Measurements from ENCODE around the gene SMARCE1.

The SMARCE1 gene

DNA sequence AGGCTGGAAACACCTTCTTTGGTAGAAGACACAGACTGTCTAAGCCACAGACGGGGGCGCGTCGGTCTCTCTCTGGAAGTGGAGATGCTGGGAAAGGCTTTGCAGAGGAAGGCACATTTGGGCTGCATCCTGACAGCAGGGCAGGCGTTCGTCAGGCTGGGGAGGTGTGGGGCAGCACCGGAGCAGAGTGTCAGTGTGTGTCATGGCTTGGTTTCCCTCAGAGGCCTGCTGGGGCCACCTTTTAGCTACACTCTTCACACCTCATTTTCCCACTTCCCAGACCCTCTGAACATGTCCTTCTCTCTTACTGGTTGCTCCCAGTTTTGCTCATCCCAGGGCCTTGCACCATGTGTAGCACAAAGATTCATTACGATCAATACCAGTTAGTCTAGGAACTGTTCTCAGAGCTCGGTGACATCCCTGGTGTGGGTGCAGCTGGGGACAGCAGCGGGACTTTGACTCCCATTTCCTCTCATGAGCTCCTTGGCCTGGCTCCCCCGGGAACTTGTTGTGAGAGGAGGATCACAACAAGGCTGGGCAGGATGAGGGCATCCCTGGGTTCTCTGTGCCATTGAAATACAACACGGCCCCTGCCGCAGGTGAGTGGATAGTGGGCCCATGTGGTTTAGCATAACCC lies 33.1 kb downstream of the SMARCE1 start:
- POLR2A ChIA-PET, result no interaction called here
- CTCF ChIA-PET, result interaction anchor here (0.8 to 1.5 kb wide), 6 partner anchors 10 to 232 kb away, joined by 3 to 15 read pairs (median 4); no protein-coding TSS in a partner anchor
- TF ChIP-seq ZNF384 (IDR thresholded peaks at IDR 0.05), result no peak
- TF ChIP-seq ELF4 (IDR thresholded peaks at IDR 0.05), result no peak
- DNase-seq (ENCODE audit: extremely low spot score), result no peak

DNA sequence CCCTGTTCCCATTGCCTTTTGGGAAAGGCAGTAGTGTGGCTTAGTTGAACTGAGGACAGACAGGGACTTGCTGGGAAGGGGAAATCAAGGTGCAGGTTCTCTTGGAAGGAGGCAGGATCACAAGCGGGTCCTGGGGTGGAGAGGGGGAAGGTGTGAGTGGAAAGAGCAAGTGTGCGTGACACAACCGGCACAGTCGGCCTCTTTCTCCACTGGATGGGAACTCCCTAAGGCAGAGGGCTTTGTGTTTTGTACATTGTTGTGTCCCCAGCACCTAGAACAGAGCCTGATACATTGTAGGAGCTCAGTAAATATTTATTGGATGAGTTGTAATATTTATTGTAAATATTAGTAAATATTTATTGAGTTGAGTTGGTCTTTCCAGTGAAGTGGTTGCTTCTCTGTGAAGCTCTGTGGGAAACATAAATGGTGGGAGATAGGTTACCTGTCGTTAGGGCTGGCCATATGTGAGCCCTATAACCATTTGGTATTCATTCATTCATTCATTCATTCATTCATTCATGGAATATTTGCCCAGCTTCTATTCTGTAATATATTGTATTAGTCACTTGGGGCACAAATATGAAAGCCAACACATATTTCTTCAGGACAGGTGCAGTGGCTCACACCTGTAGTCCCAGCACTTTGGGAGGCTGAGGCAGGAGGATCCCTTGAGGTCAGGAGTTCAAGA lies 34.0 kb downstream of the SMARCE1 start:
- POLR2A ChIA-PET, result no interaction called here
- TF ChIP-seq NFRKB (IDR thresholded peaks at IDR 0.05) (no peak), BHLHE40 (IDR thresholded peaks at IDR 0.05; ENCODE audit: borderline replicate concordance) (no peak), CTBP1 (IDR thresholded peaks at IDR 0.05; ENCODE audit: borderline replicate concordance) (no peak), SUZ12 (IDR thresholded peaks at IDR 0.05) (no peak), ELF4 (IDR thresholded peaks at IDR 0.05) (no peak), ZNF384 (IDR thresholded peaks at IDR 0.05) (no peak), HDGF (IDR thresholded peaks at IDR 0.05; ENCODE audit: borderline replicate concordance) (no peak), LEF1 (IDR thresholded peaks at IDR 0.05; ENCODE audit: borderline replicate concordance) (no peak), FOXK2 (IDR thresholded peaks at IDR 0.05) (no peak), L3MBTL2 (conservative IDR thresholded peaks at IDR 0.05) (no peak), ARNT (IDR thresholded peaks at IDR 0.05) (no peak), FOXA1 (IDR thresholded peaks at IDR 0.05) (no peak), SP1 (IDR thresholded peaks at IDR 0.05) (no peak), FOXM1 (IDR thresholded peaks at IDR 0.05; ENCODE audit: borderline replicate concordance) (no peak), TARDBP (IDR thresholded peaks at IDR 0.05) (no peak)
- TF ChIP-seq, protein P1, sequence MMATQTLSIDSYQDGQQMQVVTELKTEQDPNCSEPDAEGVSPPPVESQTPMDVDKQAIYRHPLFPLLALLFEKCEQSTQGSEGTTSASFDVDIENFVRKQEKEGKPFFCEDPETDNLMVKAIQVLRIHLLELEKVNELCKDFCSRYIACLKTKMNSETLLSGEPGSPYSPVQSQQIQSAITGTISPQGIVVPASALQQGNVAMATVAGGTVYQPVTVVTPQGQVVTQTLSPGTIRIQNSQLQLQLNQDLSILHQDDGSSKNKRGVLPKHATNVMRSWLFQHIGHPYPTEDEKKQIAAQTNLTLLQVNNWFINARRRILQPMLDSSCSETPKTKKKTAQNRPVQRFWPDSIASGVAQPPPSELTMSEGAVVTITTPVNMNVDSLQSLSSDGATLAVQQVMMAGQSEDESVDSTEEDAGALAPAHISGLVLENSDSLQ (IDR thresholded peaks at IDR 0.05), result no peak
- CTCF ChIA-PET, result interaction anchor here (0.6 kb wide), 1 partner anchor 936 kb away, joined by 3 read pairs; no protein-coding TSS in a partner anchor
- DNase-seq (ENCODE audit: extremely low spot score), result no peak

DNA sequence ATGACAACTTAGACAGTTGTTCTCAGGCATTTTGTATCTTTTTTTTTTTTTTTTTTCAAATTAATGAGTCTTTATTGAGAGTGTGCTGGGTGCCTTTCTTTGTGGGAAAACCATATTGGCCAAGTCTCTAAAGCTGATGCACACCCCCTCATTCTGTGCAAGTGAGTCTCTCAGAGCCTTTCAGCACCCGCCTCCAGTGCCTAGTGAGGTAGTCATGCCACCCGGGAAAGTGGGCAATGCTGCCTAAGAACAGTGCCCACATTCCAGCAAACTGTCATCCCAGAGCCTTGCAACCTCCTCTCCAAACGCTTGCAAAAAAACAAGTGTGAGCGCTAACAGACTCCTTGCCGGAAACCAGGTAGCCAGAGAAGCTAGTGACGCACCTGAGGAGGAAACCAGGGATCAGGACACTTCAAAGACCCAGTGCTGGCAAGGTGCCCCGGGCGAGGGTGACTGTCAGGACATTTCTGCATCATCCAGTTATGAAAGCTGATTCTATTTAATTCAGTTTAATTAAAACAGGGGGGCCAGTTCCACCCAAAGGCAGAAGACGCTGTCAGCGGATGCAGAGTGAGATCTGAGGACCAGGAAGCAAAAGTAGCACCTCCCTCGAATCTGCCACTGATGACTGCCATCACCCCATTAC lies 34.9 kb downstream of the SMARCE1 start:
- ChIA-PET CTCF (no interaction called here), POLR2A (no interaction called here)
- no peak for DNase-seq (ENCODE audit: extremely low spot score)
- TF ChIP-seq ZNF384 (IDR thresholded peaks at IDR 0.05) (0 out of 2 replicates have a peak, but pooled peaks have one; percentile 22), HDGF (IDR thresholded peaks at IDR 0.05; ENCODE audit: borderline replicate concordance) (no peak)

DNA sequence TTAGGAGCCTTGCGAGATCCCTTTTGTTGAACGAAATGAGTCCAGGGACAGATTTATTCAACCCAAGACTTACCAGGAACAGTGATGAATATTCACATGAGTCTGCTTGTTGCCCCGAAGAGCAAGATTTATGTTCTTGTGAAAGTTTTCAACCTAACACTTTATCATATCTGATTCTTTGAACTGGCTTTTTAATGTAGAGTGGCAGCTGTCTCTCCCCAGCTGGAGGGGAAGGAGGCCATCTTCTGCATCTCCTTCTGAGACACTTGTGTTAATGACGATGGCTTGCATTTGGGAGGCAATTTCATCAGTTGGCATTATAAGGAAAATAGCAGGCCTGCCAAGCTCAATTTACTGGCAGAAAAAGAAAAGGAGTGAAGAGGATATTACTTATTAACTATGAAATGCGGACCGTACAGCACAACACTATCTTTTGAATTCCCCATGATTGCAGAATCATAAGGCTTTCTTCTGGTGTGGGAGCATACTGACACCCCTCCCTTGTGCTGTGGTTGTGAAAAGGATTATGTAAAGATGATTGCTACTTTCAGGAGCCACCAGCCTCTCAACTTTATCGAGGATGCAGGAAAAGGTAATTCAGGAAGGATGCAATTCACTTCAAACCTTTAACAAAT lies 35.7 kb downstream of the SMARCE1 start:
- CTCF ChIA-PET, result interaction anchor here (0.8 kb wide), 1 partner anchor 938 kb away, joined by 3 read pairs; no protein-coding TSS in a partner anchor
- POLR2A ChIA-PET, result no interaction called here
- DNase-seq (ENCODE audit: extremely low spot score), result no peak
- TF ChIP-seq CTBP1 (IDR thresholded peaks at IDR 0.05; ENCODE audit: borderline replicate concordance), result no peak
- TF ChIP-seq FOXM1 (IDR thresholded peaks at IDR 0.05; ENCODE audit: borderline replicate concordance), result no peak

DNA sequence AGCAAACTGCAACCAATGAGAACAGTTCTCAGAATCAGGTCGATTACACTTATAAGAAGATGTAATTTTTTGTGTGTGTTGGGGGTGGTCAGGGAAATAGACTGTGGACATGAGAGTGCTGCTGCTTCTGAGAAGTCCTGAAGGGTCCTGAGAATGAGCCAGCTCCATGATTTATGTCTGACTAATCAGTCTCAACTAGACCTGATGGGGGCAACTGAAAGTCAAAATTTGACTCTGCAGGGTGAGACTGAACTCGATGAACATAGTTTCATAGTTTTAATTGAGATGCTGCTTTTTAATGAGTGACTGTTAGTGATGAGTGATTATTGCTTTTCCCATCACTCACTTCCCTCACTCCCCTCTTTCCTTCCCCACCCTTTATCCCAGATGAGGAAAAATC lies 37.3 kb downstream of the SMARCE1 start:
- no peak for TF ChIP-seq LEF1 (IDR thresholded peaks at IDR 0.05; ENCODE audit: borderline replicate concordance)
- TF ChIP-seq FOXA1 (IDR thresholded peaks at IDR 0.05), result no peak
- TF ChIP-seq ELF4 (IDR thresholded peaks at IDR 0.05), result no peak
- TF ChIP-seq FOXM1 (IDR thresholded peaks at IDR 0.05; ENCODE audit: borderline replicate concordance), result no peak
- TF ChIP-seq ZNF384 (IDR thresholded peaks at IDR 0.05), result no peak
- TF ChIP-seq SUZ12 (IDR thresholded peaks at IDR 0.05), result no peak
- no peak for TF ChIP-seq TARDBP (IDR thresholded peaks at IDR 0.05)
- TF ChIP-seq, protein P1 (IDR thresholded peaks at IDR 0.05), result no peak
- no peak for TF ChIP-seq ARNT (IDR thresholded peaks at IDR 0.05)
- TF ChIP-seq NFRKB (IDR thresholded peaks at IDR 0.05), result no peak
- TF ChIP-seq L3MBTL2 (conservative IDR thresholded peaks at IDR 0.05), result no peak
- TF ChIP-seq FOXK2 (IDR thresholded peaks at IDR 0.05), result no peak
- TF ChIP-seq SP1 (IDR thresholded peaks at IDR 0.05), result no peak
- no peak for TF ChIP-seq HDGF (IDR thresholded peaks at IDR 0.05; ENCODE audit: borderline replicate concordance)
- no peak for TF ChIP-seq CTBP1 (IDR thresholded peaks at IDR 0.05; ENCODE audit: borderline replicate concordance)
- ChIA-PET POLR2A (no interaction called here), CTCF (no interaction called here)
- DNase-seq (ENCODE audit: extremely low spot score), result no peak

DNA sequence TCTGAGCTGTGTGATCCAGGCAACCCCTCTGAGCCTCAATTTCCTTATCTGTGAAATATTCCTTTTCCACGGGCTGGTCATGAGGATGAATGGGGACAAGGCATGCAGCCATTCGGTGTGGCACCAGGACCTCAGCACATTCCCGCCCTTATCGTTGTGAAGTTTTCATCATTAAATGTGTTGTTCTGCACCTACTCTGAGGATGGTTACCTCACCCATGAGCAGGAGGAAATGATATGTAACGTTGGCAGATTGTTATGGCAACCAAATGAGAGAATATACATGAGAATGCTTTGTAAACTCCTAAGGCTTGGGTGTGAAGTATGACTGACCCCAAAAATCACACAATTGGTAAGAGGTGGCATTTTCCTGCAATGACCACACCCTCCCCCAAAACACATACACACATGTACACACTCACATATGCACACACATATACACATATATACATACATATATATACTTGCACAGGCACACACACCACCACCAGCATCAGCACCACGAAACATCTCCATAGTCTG lies 39.5 kb downstream of the SMARCE1 start:
- ChIA-PET POLR2A (no interaction called here), CTCF (no interaction called here)
- no peak for DNase-seq (ENCODE audit: extremely low spot score)
- TF ChIP-seq ZNF384 (IDR thresholded peaks at IDR 0.05), result no peak
- TF ChIP-seq HDGF (IDR thresholded peaks at IDR 0.05; ENCODE audit: borderline replicate concordance), result no peak
- no peak for TF ChIP-seq BHLHE40 (IDR thresholded peaks at IDR 0.05; ENCODE audit: borderline replicate concordance)
- TF ChIP-seq LEF1 (IDR thresholded peaks at IDR 0.05; ENCODE audit: borderline replicate concordance), result no peak
- TF ChIP-seq, protein P1 (IDR thresholded peaks at IDR 0.05), result no peak

Data from HEK293T (cell line).